Glutamatergic neuron (in vitro differentiated cells): ENCODE measurements around the gene DEPDC5. TPM values are rescaled to one million over a fixed set of nuclear protein-coding genes. Genes with fewer than 3 reads are reported as not detected.

ENCODE experiments used
- DNase-seq: peaks from one replicate; pipeline ENCODE4 v3.0.0; 2022
- H3K27ac Mint-ChIP-seq: one replicate; pipeline ENCODE4 v1.8.0; 2020; ENCODE audit warnings: mild to moderate bottlenecking, mixed read lengths, inconsistent platforms; ENCODE audit not compliant: unreplicated experiment
- H3K27me3 Mint-ChIP-seq: one replicate; pipeline ENCODE4 v1.8.0; 2020; ENCODE audit warnings: mild to moderate bottlenecking, moderate library complexity, mixed read lengths, inconsistent platforms; ENCODE audit not compliant: unreplicated experiment
- H3K36me3 Mint-ChIP-seq: one replicate; pipeline ENCODE4 v1.8.0; 2020; ENCODE audit warnings: mild to moderate bottlenecking, mixed read lengths, inconsistent platforms; ENCODE audit not compliant: unreplicated experiment
- H3K4me1 Mint-ChIP-seq: one replicate; pipeline ENCODE4 v1.8.0; 2020; ENCODE audit warnings: mild to moderate bottlenecking, low read depth, mixed read lengths, inconsistent platforms; ENCODE audit not compliant: unreplicated experiment
- H3K4me3 Mint-ChIP-seq: one replicate; pipeline ENCODE4 v1.8.0; 2020; ENCODE audit warnings: mild to moderate bottlenecking, mixed read lengths, inconsistent platforms; ENCODE audit not compliant: unreplicated experiment
- H3K9me3 Mint-ChIP-seq: one replicate; pipeline ENCODE4 v1.8.0; 2020; ENCODE audit warnings: mild to moderate bottlenecking, moderate library complexity, mixed read lengths, inconsistent platforms; ENCODE audit not compliant: unreplicated experiment
- CTCF ChIP-seq: fragments of 200-600 bp; sonication (generic); IDR thresholded peaks from one replicate; pipeline ENCODE4 v1.5.0; 2021; ENCODE audit not compliant: partially characterized antibody, unreplicated experiment
- total RNA-seq: library from RNA; stranded (reverse); fragmentation: NEBNext Ultra II Directional; extraction: Animal tissue kit (Norgen Biotek cat#: 25700); gene quantifications from one replicate; pipeline ENCODE4 v1.2.1, GENCODE V29; 2021; ENCODE audit not compliant: unreplicated experiment

The DEPDC5 gene
- total RNA-seq, 1 donor from 2014 or later = 32.0 TPM

- no peaks in the 10 kb centered on the region for H3K36me3 Mint-ChIP-seq
- peaks cover 7% of the 10 kb centered on the region for H3K27me3 Mint-ChIP-seq
- TF ChIP-seq CTCF = no peak
- no peak overlapping the region for H3K4me3 Mint-ChIP-seq
- H3K4me1 Mint-ChIP-seq = peaks cover 5% of the 10 kb centered on the region
- no peaks in the 10 kb centered on the region for H3K9me3 Mint-ChIP-seq
- DNase-seq = no peak
- no peak overlapping the region for H3K27ac Mint-ChIP-seq
Observed at GRCh38 chr22:31935961-31936635, 182.3 kb downstream of the DEPDC5 start.

GRCh38 chr22:31937341-31937740 lies 183.5 kb downstream of the DEPDC5 start:
- H3K27ac Mint-ChIP-seq = no peak overlapping the region
- H3K4me1 Mint-ChIP-seq = peaks cover 5% of the 10 kb centered on the region
- no peaks in the 10 kb centered on the region for H3K9me3 Mint-ChIP-seq
- DNase-seq = no peak
- H3K27me3 Mint-ChIP-seq = peaks cover 5% of the 10 kb centered on the region
- no peaks in the 10 kb centered on the region for H3K36me3 Mint-ChIP-seq
- no peak overlapping the region for H3K4me3 Mint-ChIP-seq
- TF ChIP-seq CTCF = no peak

- Mint-ChIP-seq H3K27me3 (peaks cover 5% of the 10 kb centered on the region), H3K36me3 (no peaks in the 10 kb centered on the region), H3K4me3 (no peak overlapping the region), H3K4me1 (peaks cover 5% of the 10 kb centered on the region), H3K9me3 (peaks cover 2% of the 10 kb centered on the region), H3K27ac (no peak overlapping the region)
- TF ChIP-seq CTCF = no peak
- no peak for DNase-seq
Observed at GRCh38 chr22:31938296-31938695, 184.5 kb downstream of the DEPDC5 start.

- no peak overlapping the region for H3K27ac Mint-ChIP-seq
- peaks cover 5% of the 10 kb centered on the region for H3K4me1 Mint-ChIP-seq
- TF ChIP-seq CTCF = no peak
- H3K4me3 Mint-ChIP-seq = no peak overlapping the region
- no peaks in the 10 kb centered on the region for H3K36me3 Mint-ChIP-seq
- peaks cover 2% of the 10 kb centered on the region for H3K9me3 Mint-ChIP-seq
- DNase-seq = no peak
- peaks cover 5% of the 10 kb centered on the region for H3K27me3 Mint-ChIP-seq
Observed at GRCh38 chr22:31940506-31940905, 186.7 kb downstream of the DEPDC5 start.

GRCh38 chr22:31942091-31942490 lies 188.3 kb downstream of the DEPDC5 start:
- Mint-ChIP-seq H3K9me3 (peaks cover 2% of the 10 kb centered on the region), H3K36me3 (no peaks in the 10 kb centered on the region), H3K4me3 (no peak overlapping the region), H3K27me3 (peaks cover 5% of the 10 kb centered on the region), H3K4me1 (peaks cover under 1% of the 10 kb centered on the region), H3K27ac (no peak overlapping the region)
- no peak for TF ChIP-seq CTCF
- no peak for DNase-seq
